ENCODE data around the gene NOS1. TPM values are rescaled to one million over a fixed set of nuclear protein-coding genes. Genes with fewer than 3 reads are reported as not detected.

The NOS1 gene
- polyA plus RNA-seq, 1 donor from 2014 or later, result not detected

- Histone ChIP-seq H3K4me3 (ENCODE audit: low read length) (no peak overlapping the region), H3K27me3 (ENCODE audit: insufficient read depth, low read depth, low read length) (no peaks in the 10 kb centered on the region), H3K36me3 (ENCODE audit: insufficient read depth, low read length) (no peaks in the 10 kb centered on the region), H3K9me2 (ENCODE audit: insufficient read depth, low read length) (no peaks in the 10 kb centered on the region), H3F3A (ENCODE audit: insufficient read depth, low read length, poor library complexity, severe bottlenecking) (no peaks in the 10 kb centered on the region), H3K79me2 (replicated peaks; ENCODE audit: insufficient read depth, low read length) (no peaks in the 10 kb centered on the region), H3K9me3 (ENCODE audit: low read length) (no peaks in the 10 kb centered on the region), H3K9ac (ENCODE audit: low read length) (no peak overlapping the region), H2AFZ (ENCODE audit: low read depth, low read length) (no peak overlapping the region), H4K20me1 (ENCODE audit: insufficient read depth) (no peaks in the 10 kb centered on the region), H3K27ac (ENCODE audit: low read length) (no peak overlapping the region), H3K4me2 (ENCODE audit: low read length) (no peak overlapping the region)
- TF ChIP-seq REST (IDR thresholded peaks at IDR 0.05; ENCODE audit: borderline replicate concordance) (no peak), MXI1 (conservative IDR thresholded peaks at IDR 0.05; ENCODE audit: poor library complexity, severe bottlenecking) (no peak), POLR2AphosphoS5 (IDR thresholded peaks at IDR 0.05) (no peak), CTCF (IDR thresholded peaks at IDR 0.05; ENCODE audit: poor library complexity, severe bottlenecking) (no peak), SMC3 (conservative IDR thresholded peaks at IDR 0.05; ENCODE audit: poor library complexity) (no peak), EP300 (conservative IDR thresholded peaks at IDR 0.05; ENCODE audit: poor library complexity, severe bottlenecking) (no peak), RAD21 (conservative IDR thresholded peaks at IDR 0.05) (no peak), EZH2 (IDR thresholded peaks at IDR 0.05; ENCODE audit: borderline replicate concordance, insufficient read depth, low read length, poor library complexity, severe bottlenecking) (no peak), TAF1 (IDR thresholded peaks at IDR 0.05; ENCODE audit: low read depth) (no peak)
Measured at GRCh38 chr12:117334855-117335587, 26.4 kb downstream of the NOS1 start.

- no peaks in the 10 kb centered on the region for H3F3A ChIP-seq (ENCODE audit: insufficient read depth, low read length, poor library complexity, severe bottlenecking)
- H3K9me2 ChIP-seq (ENCODE audit: insufficient read depth, low read length), result no peaks in the 10 kb centered on the region
- H4K20me1 ChIP-seq (ENCODE audit: insufficient read depth), result no peaks in the 10 kb centered on the region
- H3K79me2 ChIP-seq (replicated peaks; ENCODE audit: insufficient read depth, low read length), result no peaks in the 10 kb centered on the region
- H3K9ac ChIP-seq (ENCODE audit: low read length), result no peak overlapping the region
- no peak overlapping the region for H2AFZ ChIP-seq (ENCODE audit: low read depth, low read length)
- no peak overlapping the region for H3K27ac ChIP-seq (ENCODE audit: low read length)
- H3K4me2 ChIP-seq (ENCODE audit: low read length), result no peak overlapping the region
- TF ChIP-seq SMC3 (conservative IDR thresholded peaks at IDR 0.05; ENCODE audit: poor library complexity) (no peak), EZH2 (IDR thresholded peaks at IDR 0.05; ENCODE audit: borderline replicate concordance, insufficient read depth, low read length, poor library complexity, severe bottlenecking) (no peak), CTCF (IDR thresholded peaks at IDR 0.05; ENCODE audit: poor library complexity, severe bottlenecking) (no peak), REST (IDR thresholded peaks at IDR 0.05; ENCODE audit: borderline replicate concordance) (no peak), EP300 (conservative IDR thresholded peaks at IDR 0.05; ENCODE audit: poor library complexity, severe bottlenecking) (no peak), TAF1 (IDR thresholded peaks at IDR 0.05; ENCODE audit: low read depth) (no peak), RAD21 (conservative IDR thresholded peaks at IDR 0.05) (no peak), MXI1 (conservative IDR thresholded peaks at IDR 0.05; ENCODE audit: poor library complexity, severe bottlenecking) (no peak), POLR2AphosphoS5 (IDR thresholded peaks at IDR 0.05) (no peak)
- H3K27me3 ChIP-seq (ENCODE audit: insufficient read depth, low read depth, low read length), result no peaks in the 10 kb centered on the region
- no peaks in the 10 kb centered on the region for H3K36me3 ChIP-seq (ENCODE audit: insufficient read depth, low read length)
- H3K4me3 ChIP-seq (ENCODE audit: low read length), result no peak overlapping the region
- no peaks in the 10 kb centered on the region for H3K9me3 ChIP-seq (ENCODE audit: low read length)
Measured at GRCh38 chr12:117334051-117334450, 27.4 kb downstream of the NOS1 start.
